Tibial nerve (tissue), 4 donors: Measurements from ENCODE around the gene FCHSD2. TPM values are rescaled to one million over a fixed set of nuclear protein-coding genes. Genes with fewer than 3 reads are reported as not detected.

Experiments
- DNase-seq, 2 donors: peaks; one replicate each; pipeline ENCODE4 v3.0.0-alpha.2; 2019; ENCODE audit warnings: low spot score in 2 of 2
- H3K27ac ChIP-seq, 4 donors: fragments of 200-600 bp; sonication (generic) in 3 of 4; one replicate each; pipeline ENCODE4 v1.5.1; 2017 to 2019; ENCODE audit warnings: mild to moderate bottlenecking in 1 of 4
- H3K27me3 ChIP-seq, 2 donors: fragments of 200-600 bp; sonication (generic) in 1 of 2; one replicate each; pipeline versions ENCODE4 v1.5.1 to v1.6.0; 2017 to 2019
- H3K36me3 ChIP-seq, 3 donors: fragments of 200-600 bp; sonication (generic); one replicate each; pipeline ENCODE4 v1.5.1; 2018 to 2019
- H3K4me1 ChIP-seq, 4 donors: fragments of 200-600 bp; sonication (generic) in 3 of 4; one replicate each; pipeline ENCODE4 v1.5.1; 2017 to 2019
- H3K4me3 ChIP-seq, 4 donors: fragments of 200-600 bp; sonication (generic) in 3 of 4; one replicate each; pipeline ENCODE4 v1.5.1; 2017 to 2019; ENCODE audit warnings: mild to moderate bottlenecking in 1 of 4, moderate library complexity in 1 of 4
- H3K9me3 ChIP-seq, 4 donors: fragments of 200-600 bp; sonication (generic) in 3 of 4; one replicate each; pipeline ENCODE4 v1.5.1; 2017 to 2019
- CTCF ChIP-seq, 5 experiments: fragments of 200-600 bp in 3 of 5; fragments of 450-650 bp in 2 of 5; sonication (generic) in 3 of 5; IDR thresholded peaks; one replicate each; pipeline ENCODE4 v1.5.1; 2016 to 2019; ENCODE audit warnings: antibody characterized with exemption in 5 of 5, mild to moderate bottlenecking in 3 of 5, moderate library complexity in 2 of 5
- EP300 ChIP-seq, 2 donors: sonication (generic); formaldehyde crosslinking; IDR thresholded peaks; one replicate each; pipeline ENCODE4 v1.6.1; 2017; ENCODE audit warnings: antibody characterized with exemption in 2 of 2, mild to moderate bottlenecking in 1 of 2
- POLR2A ChIP-seq, 2 donors: fragments of 450-650 bp; IDR thresholded peaks; one replicate each; pipeline ENCODE4 v1.6.1; 2017; ENCODE audit warnings: antibody characterized with exemption in 2 of 2, mild to moderate bottlenecking in 2 of 2, moderate library complexity in 2 of 2
- WGBS, 2 donors: methylation state at CpG; one replicate each; pipeline ENCODE4 v1.1.5; 2018; 5-methylcytosine and 5-hydroxymethylcytosine counted together
- total RNA-seq, 4 donors: library from RNA; depleted of rRNA; stranded (reverse); fragments of >200 nt; gene quantifications; one replicate each; pipeline ENCODE4 v1.1.0, GENCODE V29; 2016

Gene FCHSD2
- total RNA-seq, 4 donors from 2014 or later, result 19.5 to 29.1 (median 22.8) TPM

GRCh38 chr11:72962717-72963116 is 179.4 kb downstream of the FCHSD2 start:
- Histone ChIP-seq H3K36me3 (no peaks in the 10 kb centered on the region), H3K27ac (no peak overlapping the region), H3K27me3 (no peaks in the 10 kb centered on the region), H3K4me1 (no peaks in the 10 kb centered on the region), H3K9me3 (no peaks in the 10 kb centered on the region), H3K4me3 (no peak overlapping the region)
- DNase-seq, result no peak
- TF ChIP-seq EP300 (IDR thresholded peaks at IDR 0.05) (no peak), POLR2A (IDR thresholded peaks at IDR 0.05) (no peak), CTCF (IDR thresholded peaks at IDR 0.05) (no peak)

DNA sequence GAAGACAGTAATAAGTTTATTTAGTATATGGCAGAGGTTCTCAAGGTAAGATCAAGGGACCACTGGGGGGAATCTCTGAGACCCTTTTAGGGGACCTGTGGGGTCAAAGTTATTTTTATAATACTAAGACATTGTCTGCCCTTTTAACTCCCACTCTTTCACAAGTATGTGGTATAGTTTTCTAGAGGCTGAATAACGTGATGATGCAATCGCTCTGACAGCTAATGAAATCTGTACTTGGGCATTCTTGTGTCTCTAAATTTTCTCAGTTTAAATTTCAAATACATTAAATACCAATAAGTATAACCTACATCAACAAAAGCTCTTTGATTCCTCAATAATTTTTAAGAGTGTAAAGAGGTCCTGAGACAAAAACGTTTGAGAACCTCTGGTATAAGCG is 180.0 kb downstream of the FCHSD2 start:
- H3K4me3 ChIP-seq, result no peak overlapping the region
- H3K27me3 ChIP-seq, result no peaks in the 10 kb centered on the region
- no peaks in the 10 kb centered on the region for H3K4me1 ChIP-seq
- no peak for TF ChIP-seq EP300 (IDR thresholded peaks at IDR 0.05)
- TF ChIP-seq POLR2A (IDR thresholded peaks at IDR 0.05), result no peak
- no peak for TF ChIP-seq CTCF (IDR thresholded peaks at IDR 0.05)
- H3K9me3 ChIP-seq, result no peaks in the 10 kb centered on the region
- no peak for DNase-seq
- no peaks in the 10 kb centered on the region for H3K36me3 ChIP-seq
- H3K27ac ChIP-seq, result no peak overlapping the region
- 77 to 79% methylated on average over 4 of the region's 4 CpGs for WGBS, 2 donors

DNA sequence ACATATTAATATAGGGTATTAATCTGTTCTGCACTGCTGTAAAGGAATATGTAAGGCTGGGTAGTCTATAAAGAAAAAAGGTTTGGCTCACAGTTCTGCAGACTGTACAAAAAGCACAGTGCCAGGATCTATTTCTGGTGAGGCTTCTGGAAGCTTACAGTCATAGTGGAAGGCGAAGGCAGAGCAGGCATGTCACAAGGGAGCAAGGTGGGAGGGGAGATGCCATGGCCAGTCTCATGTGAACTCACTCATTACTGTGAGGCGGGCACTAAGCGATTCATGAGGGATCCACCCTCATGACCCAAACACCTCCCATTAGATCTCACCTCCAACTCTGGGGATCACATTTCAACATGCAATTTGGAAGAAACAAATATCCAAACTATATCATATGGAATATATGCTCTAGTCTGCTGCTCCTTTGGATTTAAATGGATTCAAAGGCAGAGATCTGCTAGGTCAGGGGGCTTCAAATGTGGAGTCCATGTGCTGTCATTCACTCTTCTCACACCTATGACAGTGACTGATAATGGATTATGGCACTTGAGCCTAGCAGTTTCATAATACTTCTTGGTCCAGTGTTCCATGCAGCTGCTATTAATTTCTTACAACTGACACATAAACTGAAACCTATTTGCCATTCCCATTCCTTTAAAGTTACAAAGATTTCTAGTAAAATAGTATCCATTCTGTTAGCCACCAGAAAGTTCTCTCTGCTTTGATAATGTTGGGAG is 182.0 kb downstream of the FCHSD2 start:
- Histone ChIP-seq H3K27me3 (no peaks in the 10 kb centered on the region), H3K27ac (no peak overlapping the region), H3K9me3 (no peaks in the 10 kb centered on the region), H3K36me3 (no peaks in the 10 kb centered on the region), H3K4me3 (no peak overlapping the region), H3K4me1 (no peaks in the 10 kb centered on the region)
- WGBS, 2 donors, result 98% methylated on average over 3 of the region's 3 CpGs
- no peak for DNase-seq
- no peak for TF ChIP-seq CTCF (IDR thresholded peaks at IDR 0.05)
- TF ChIP-seq POLR2A (IDR thresholded peaks at IDR 0.05), result no peak
- TF ChIP-seq EP300 (IDR thresholded peaks at IDR 0.05), result no peak

GRCh38 chr11:72958791-72959190 is 183.3 kb downstream of the FCHSD2 start:
- DNase-seq, result no peak
- Histone ChIP-seq H3K9me3 (no peaks in the 10 kb centered on the region), H3K27ac (no peak overlapping the region), H3K36me3 (no peaks in the 10 kb centered on the region), H3K4me3 (no peak overlapping the region), H3K4me1 (no peaks in the 10 kb centered on the region), H3K27me3 (no peaks in the 10 kb centered on the region)
- WGBS, 2 donors, result 82 to 90% methylated on average over 2 of the region's 2 CpGs
- TF ChIP-seq CTCF (IDR thresholded peaks at IDR 0.05) (no peak), EP300 (IDR thresholded peaks at IDR 0.05) (no peak), POLR2A (IDR thresholded peaks at IDR 0.05) (no peak)

- Histone ChIP-seq H3K9me3 (no peaks in the 10 kb centered on the region), H3K36me3 (no peaks in the 10 kb centered on the region), H3K27me3 (no peaks in the 10 kb centered on the region), H3K27ac (no peak overlapping the region), H3K4me1 (no peaks in the 10 kb centered on the region), H3K4me3 (no peak overlapping the region)
- DNase-seq, result no peak
- TF ChIP-seq POLR2A (IDR thresholded peaks at IDR 0.05), result no peak
- TF ChIP-seq CTCF (IDR thresholded peaks at IDR 0.05), result no peak
- no peak for TF ChIP-seq EP300 (IDR thresholded peaks at IDR 0.05)
- WGBS, 2 donors, result 50 to 63% methylated on average over 1 of the region's 1 CpG
Observed at GRCh38 chr11:72955466-72955865, 186.7 kb downstream of the FCHSD2 start.
